Epithelial cell of proximal tubule (primary cell): ENCODE data around the gene ZNF808. TPM values are rescaled to one million over a fixed set of nuclear protein-coding genes. Genes with fewer than 3 reads are reported as not detected.
"Not testable (repeated sequence)": the region's sequence is repeated elsewhere in the genome, so short reads cannot be mapped to it uniquely, and the experiment has no call there.

ENCODE experiments used
- DNase-seq: peaks from one replicate; pipeline ENCODE4 v3.0.0-alpha.2; 2011; ENCODE audit warnings: low read depth
- H3K4me3 ChIP-seq: 2 replicates; pipeline ENCODE4 v1.5.1; 2011; ENCODE audit warnings: low read depth, mild to moderate bottlenecking, low read length
- CTCF ChIP-seq: conservative IDR thresholded peaks from 2 replicates; pipeline ENCODE4 v1.5.1; 2012; ENCODE audit warnings: low read depth, mild to moderate bottlenecking, low read length
- total RNA-seq: library from RNA; depleted of rRNA; stranded (reverse); fragments of >200 nt; gene quantifications from 2 replicates; pipeline ENCODE4 v1.2.3, GENCODE V29; 2015

Gene ZNF808
- total RNA-seq, result 5.5 and 13.3 TPM in 2 replicates

- DNase-seq, result peak; percentile 77
- TF ChIP-seq CTCF, result peak; percentile 70
Measured at GRCh38 chr19:52527134-52527955, at the start of gene ZNF808. TSS of gene ZNF808 (plus strand) at chr19:52527668. CDS start at chr19:52543285, 15,617 bp downstream.

GRCh38 chr19:52484111-52484743 lies 43.2 kb upstream of the ZNF808 start:
- DNase-seq, H3K4me3 ChIP-seq: not testable (repeated sequence)

More at GRCh38 chr19:52527134-52527955, at the start of gene ZNF808:
- peak within 1 kb of the TSS; percentile 82 for H3K4me3 ChIP-seq

GRCh38 chr19:52485064-52485463 lies 42.4 kb upstream of the ZNF808 start:
- not testable (repeated sequence) for DNase-seq, H3K4me3 ChIP-seq

- not testable (repeated sequence) for DNase-seq, H3K4me3 ChIP-seq
Measured at GRCh38 chr19:52485561-52486240, 41.8 kb upstream of the ZNF808 start.

GRCh38 chr19:52492201-52492993 lies 35.1 kb upstream of the ZNF808 start:
- TF ChIP-seq CTCF, result no peak
- no peak overlapping the region for H3K4me3 ChIP-seq
- DNase-seq, result no peak

- no peak overlapping the region for H3K4me3 ChIP-seq
- TF ChIP-seq CTCF, result no peak
- DNase-seq, result no peak
Measured at GRCh38 chr19:52492994-52493470, 34.4 kb upstream of the ZNF808 start.

GRCh38 chr19:52494518-52494917 lies 33.0 kb upstream of the ZNF808 start:
- TF ChIP-seq CTCF, result no peak
- no peak overlapping the region for H3K4me3 ChIP-seq
- DNase-seq, result no peak

GRCh38 chr19:52498571-52498970 lies 28.9 kb upstream of the ZNF808 start:
- no peak for TF ChIP-seq CTCF
- DNase-seq, result no peak
- no peak overlapping the region for H3K4me3 ChIP-seq

GRCh38 chr19:52500474-52500873 lies 27.0 kb upstream of the ZNF808 start:
- not testable (repeated sequence) for DNase-seq, H3K4me3 ChIP-seq

- DNase-seq, H3K4me3 ChIP-seq: not testable (repeated sequence)
Measured at GRCh38 chr19:52500991-52501390, 26.5 kb upstream of the ZNF808 start.
